HG02885 (cell line): ENCODE measurements around the gene CHTF18.
"Not testable (repeated sequence)": the region's sequence is repeated elsewhere in the genome, so short reads cannot be mapped to it uniquely, and the experiment has no call there.

Source experiments
- ATAC-seq: cut with Tn5 transposase; IDR thresholded peaks from one replicate; pipeline ENCODE4 v1.9.1; 2021; ENCODE audit warnings: mild to moderate bottlenecking; ENCODE audit not compliant: unreplicated experiment, poor library complexity

The CHTF18 gene

GRCh38 chr16:802914-803753 is 14.7 kb downstream of the CHTF18 start:
- no peak for ATAC-seq

GRCh38 chr16:803754-804080 is 15.3 kb downstream of the CHTF18 start:
- no peak for ATAC-seq

GRCh38 chr16:804193-805048 is 16.0 kb downstream of the CHTF18 start:
- no peak for ATAC-seq

GRCh38 chr16:805474-805873 is 17.1 kb downstream of the CHTF18 start:
- no peak for ATAC-seq

GRCh38 chr16:807347-808084 is 19.1 kb downstream of the CHTF18 start:
- peak; percentile 91 for ATAC-seq

- ATAC-seq: no peak
Observed at GRCh38 chr16:808085-808386, 19.6 kb downstream of the CHTF18 start.

GRCh38 chr16:813204-813915 is 24.9 kb downstream of the CHTF18 start:
- no peak for ATAC-seq

GRCh38 chr16:813916-814412 is 25.5 kb downstream of the CHTF18 start:
- no peak for ATAC-seq

GRCh38 chr16:814974-815373 is 26.6 kb downstream of the CHTF18 start:
- no peak for ATAC-seq

GRCh38 chr16:815861-816260 is 27.4 kb downstream of the CHTF18 start:
- ATAC-seq: no peak

GRCh38 chr16:817001-817906 is 28.8 kb downstream of the CHTF18 start:
- ATAC-seq: no peak

- no peak for ATAC-seq
Observed at GRCh38 chr16:818132-818531, 29.7 kb downstream of the CHTF18 start.

- no peak for ATAC-seq
Observed at GRCh38 chr16:818592-818991, 30.2 kb downstream of the CHTF18 start.

- ATAC-seq: no peak
Observed at GRCh38 chr16:819336-820043, 31.1 kb downstream of the CHTF18 start.

GRCh38 chr16:820044-820408 is 31.6 kb downstream of the CHTF18 start:
- ATAC-seq: not testable (repeated sequence)

GRCh38 chr16:820748-821147 is 32.3 kb downstream of the CHTF18 start:
- ATAC-seq: no peak

GRCh38 chr16:821751-822150 is 33.3 kb downstream of the CHTF18 start:
- ATAC-seq: no peak

GRCh38 chr16:822174-822908 is 33.9 kb downstream of the CHTF18 start:
- ATAC-seq: no peak
